GM21526 (cell line): ENCODE measurements around the gene POTEE.
"Not testable (repeated sequence)": the region's sequence is repeated elsewhere in the genome, so short reads cannot be mapped to it uniquely, and the experiment has no call there.

Source experiments
- ATAC-seq: cut with Tn5 transposase; IDR thresholded peaks from one replicate; pipeline ENCODE4 v1.9.1; 2021; ENCODE audit warnings: moderate library complexity; ENCODE audit not compliant: unreplicated experiment, low FRiP score

Gene POTEE

GRCh38 chr2:131209030-131209772, at the start of gene POTEE:
Gene POTEE, plus strand, starts transcription at chr2:131209536. Its CDS starts 8,867 bp downstream, at chr2:131218403.
- ATAC-seq, result not testable (repeated sequence)

GRCh38 chr2:131165562-131165961, 43.8 kb upstream of the POTEE start:
- ATAC-seq, result not testable (repeated sequence)

DNA sequence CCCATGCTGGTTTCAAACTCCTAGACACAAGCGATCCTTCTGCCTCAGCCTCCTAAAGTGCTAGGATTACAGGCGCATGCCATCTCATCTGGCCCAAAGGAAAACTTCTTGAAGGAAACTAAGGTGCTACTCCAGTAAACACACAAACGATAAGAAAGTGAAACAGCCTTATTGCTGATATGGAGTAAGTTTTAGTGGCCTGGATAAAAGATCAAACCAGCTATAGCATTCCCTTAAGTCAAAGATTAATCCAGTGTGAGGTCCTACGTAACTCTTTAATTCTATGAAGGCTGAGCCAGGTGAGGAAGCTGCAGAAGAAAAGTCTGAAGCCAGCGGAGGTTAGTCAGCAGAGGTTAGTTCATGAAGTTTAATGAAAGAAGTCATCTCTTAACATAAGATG, 40.8 kb upstream of the POTEE start:
- ATAC-seq, result no peak

- not testable (repeated sequence) for ATAC-seq
Observed at GRCh38 chr2:131178050-131178449, 31.3 kb upstream of the POTEE start.

DNA sequence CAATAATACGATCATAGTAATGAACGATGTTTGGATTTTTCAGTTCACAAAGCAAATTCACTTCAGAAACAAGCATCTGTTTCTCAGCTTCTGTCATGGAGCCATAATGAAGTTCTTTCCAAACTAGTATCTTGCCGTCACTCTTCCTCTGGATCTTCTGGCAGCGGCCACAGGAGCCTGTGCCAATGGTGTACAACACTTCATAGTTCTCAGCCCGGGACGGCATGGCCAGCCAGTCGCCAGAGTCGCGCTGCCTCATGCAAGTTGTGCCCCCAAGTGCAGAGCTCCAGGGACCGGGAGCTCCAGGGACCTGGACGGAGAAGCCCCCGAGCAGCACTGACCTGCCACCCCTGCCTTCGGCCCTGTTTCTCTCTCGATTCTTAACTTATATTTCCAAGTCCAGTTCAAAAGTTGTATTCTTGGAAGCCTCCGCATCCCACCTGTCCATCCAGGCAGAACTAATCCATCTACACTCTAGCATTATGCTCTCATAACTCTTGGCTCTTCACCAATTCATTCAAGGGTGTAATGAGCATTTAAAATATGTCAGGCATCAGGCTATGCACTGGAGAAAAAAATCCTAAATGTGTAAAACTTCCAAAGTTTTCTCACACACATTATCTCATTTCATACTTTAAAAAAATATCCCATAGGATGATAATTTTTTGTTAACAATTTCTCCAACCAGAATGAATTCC, 30.5 kb upstream of the POTEE start:
- not testable (repeated sequence) for ATAC-seq

GRCh38 chr2:131181451-131181850, 27.9 kb upstream of the POTEE start:
- ATAC-seq, result not testable (repeated sequence)

DNA sequence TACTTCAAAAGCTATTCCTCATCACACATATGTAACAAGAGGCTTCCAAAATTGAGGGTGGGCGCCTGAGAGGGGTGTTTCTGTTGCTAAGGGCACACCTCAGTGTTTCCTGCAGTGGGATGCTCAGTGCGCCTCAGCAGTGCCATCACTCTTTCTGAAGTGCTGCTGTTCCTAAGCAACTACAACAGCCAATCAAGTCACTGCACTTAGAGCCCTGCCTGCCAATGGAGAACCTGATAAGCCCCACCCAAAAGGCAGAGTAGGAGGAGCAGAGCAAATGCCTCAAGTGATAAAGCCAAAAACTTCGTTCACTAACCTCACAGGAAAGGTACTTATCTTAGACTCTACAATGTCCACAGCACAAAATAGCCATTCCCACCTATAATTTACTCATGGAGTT, 15.9 kb upstream of the POTEE start:
- ATAC-seq, result not testable (repeated sequence)

DNA sequence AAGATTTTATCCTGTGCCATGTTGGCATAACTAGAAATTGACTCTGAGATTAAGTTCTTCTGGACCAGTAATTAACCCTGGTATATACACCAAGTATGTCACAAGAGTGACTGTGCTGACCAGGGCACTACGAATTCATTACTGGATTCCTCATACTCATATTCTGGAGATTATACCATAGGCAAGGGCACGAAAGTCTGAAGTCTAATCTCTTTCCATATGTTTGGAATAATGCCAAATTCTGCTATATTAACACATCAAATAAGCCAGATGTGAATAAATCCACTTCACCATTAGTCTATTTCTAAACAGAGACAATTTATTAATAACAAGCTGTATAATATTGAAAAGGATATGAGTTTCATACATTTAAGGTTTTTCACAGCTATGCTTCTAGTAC, 13.2 kb upstream of the POTEE start:
- ATAC-seq, result not testable (repeated sequence)

DNA sequence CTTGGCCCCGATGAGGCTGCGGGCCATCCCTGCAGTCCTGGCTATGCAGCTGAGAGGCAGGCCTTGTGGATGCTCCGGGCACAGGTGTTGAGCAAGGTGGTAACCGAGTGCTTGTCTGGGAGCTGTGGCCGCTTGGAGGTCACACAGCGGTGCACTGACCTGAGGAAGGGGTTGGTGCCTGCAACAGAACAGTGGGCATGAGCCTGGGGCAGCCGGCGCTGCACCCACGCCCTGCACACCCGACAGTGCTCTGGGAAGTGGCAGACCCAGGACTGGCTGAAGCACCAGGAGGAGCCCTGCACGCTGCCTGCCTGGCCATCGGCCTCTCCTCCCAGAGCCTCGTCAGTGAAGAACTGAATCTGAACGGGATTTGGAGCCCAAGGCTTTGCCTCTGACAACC, 8.2 kb upstream of the POTEE start:
- ATAC-seq, result no peak

DNA sequence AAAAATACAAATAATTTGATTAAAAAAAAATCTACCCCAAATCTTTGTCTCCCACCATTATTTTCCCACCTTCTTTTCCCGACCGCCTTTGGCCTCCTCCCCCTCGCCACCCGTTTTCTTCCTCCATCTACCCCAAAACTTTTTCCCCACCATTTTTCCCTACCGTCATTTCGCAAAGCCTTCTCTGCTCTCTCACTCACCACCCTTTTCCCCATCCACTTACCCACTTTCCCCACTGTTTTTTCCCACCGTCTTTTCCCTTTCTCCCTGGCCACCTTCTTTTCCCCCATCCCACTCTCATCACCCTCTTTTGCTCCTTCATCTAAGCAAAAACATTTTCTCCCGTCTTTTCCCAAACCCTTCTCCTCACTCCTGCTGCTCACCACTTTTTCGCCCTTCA, 1.5 kb upstream of the POTEE start:
- not testable (repeated sequence) for ATAC-seq

DNA sequence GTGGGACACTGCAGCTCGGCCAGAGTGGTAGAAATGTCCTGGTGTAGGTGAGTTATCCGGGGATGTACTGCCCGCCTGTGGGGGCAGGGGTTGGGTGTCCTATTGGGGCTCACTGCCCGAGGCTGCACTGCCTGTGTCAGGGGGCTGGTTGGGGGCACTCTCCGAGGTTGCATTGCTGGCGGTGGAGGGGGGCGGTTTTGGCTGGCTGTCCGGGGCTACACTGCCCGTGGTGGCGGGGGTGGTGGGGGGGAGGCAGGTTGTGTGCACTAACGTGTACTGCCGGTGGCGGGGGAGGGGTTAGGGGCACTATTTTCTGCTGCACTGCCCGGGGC, 403 bp downstream of the POTEE start:
- not testable (repeated sequence) for ATAC-seq

DNA sequence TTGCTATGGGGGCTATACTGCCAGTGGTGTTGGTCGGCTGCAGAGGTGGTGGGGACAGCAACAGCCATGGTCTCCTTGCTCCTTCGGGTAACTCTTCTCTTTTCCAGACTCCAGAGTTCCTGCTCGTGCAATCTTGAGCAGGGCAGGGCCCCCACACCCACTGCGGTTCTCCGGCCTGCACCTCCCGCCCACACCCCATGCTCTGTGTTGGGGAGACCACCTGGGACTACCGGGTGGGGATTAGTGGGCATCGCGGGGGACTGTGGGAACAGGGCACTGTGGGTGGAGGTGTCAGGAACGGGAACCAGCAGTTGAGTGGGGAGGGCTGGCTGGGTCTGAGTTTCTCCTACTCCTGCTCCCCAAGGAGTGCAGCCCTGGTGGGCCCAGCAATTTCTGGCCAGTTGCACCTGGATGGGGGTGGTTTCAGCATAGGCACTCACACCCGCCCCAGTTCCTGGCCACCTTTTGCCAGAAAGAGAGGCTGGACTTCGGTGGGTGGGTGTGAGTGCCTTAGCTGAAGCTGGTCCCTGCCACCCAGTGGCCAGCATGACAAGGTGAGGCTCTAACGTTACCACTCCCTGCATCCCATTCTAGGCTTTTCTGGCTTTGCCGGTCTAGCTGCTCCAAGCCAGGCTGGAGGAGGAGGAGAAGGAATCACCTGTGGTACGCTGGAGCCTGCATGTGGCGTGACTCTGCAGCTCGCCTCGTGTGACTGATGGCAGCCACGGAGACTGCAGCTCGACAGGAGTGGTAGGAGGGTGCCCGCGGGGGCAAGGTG, 1.3 kb downstream of the POTEE start:
- ATAC-seq, result not testable (repeated sequence)

DNA sequence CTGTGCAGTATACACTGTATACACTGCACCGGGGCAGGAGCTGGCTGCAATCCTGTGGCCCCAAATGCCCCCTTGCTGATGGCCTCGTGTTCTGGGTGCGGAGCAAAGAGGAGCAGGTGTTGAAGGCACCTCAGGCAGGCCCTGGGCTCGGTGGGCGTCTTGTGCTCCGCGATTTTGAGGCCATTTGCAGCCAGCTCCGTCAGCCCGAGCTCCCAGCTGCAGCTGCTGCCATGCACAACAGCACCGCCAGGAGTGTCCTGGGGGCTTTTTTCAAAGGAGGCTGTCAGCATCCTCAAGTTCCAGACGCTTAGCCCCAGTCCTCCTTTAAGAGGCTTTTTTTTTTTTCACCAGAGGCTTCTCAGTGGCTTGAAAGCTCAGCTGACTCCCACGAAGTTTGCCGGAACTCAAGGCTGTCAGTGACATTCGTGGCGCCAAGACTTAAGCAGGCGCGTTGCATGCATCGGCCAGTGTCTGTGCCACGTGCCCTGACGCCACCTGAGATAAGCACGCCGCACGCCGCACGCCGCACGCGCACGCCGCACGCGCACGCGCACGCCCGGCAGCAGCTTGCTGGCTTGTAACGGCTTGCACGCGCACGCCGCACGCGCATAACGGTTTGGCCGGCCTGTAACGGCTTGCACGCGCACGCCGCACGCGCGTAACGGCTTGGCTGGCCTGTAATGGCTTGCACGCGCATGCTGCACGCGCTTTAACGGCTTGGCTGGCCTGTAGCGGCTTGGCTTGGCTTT, 8.1 kb downstream of the POTEE start:
- ATAC-seq, result not testable (repeated sequence)

GRCh38 chr2:131235543-131236449, 26.5 kb downstream of the POTEE start:
- ATAC-seq, result not testable (repeated sequence)
